Dedifferentiated amniotic fluid mesenchymal stem cell (primary cell): ENCODE results near the gene STUM.
A peak's percentile ranks its signal among the peaks of the same experiment; 100 is the strongest.

Experiments used
- DNase-seq: peaks from one replicate; pipeline ENCODE4 v3.0.0-alpha.2; 2016; ENCODE audit errors: extremely low spot score

Gene STUM

DNA sequence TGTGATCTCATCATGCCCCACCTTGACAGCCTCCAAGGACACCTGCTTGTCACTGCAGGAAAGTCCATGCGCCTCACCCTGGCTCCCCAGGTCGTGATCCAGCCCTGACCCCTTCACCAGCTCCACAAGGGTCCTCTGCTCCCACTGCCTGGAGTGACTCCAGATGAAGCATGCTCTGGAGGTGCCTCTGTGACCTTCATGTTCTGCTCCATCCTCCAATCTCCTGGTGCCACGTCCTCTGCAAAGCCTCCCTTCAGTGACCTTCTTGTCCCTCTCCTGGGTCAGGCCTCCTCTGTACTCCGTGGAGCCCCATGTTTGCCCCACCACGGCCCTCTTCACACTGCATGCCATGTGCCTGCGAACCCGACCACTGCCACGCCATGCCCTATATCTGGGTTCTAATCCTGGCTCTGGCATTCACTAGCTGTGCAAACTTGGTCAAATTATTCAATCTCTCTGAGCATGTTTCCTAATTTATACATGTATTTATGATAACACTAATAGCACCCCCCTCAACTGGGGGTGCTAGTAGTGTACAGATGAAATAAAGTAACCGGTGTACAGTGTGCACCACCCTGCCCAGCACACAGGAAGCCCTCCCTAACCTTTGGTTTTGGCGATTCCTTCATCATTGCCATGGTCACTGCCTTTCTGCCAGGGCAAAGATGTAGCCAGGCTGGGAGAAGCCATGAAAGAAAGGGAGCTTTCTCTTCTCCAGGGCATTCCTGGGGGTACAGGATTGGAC is 77.4 kb downstream of the STUM start:
- no peak for DNase-seq

DNA sequence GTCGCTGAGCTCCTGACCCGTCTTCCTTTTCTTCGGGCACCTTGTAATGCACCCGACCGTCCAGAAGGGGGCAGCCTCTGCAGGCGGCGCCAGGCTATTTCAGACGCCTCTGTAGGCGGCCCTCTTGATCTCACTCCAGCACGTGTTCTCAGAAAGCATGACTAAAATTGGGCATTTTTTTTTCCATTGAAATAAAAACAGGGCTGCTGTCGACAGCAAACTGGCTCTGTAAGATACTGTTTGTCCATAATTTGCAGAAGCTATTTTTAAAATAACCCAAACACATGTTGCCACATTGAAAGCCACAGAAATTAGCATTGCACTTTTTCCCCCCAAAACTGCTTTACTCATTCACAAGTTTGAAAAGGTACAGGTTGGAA is 78.0 kb downstream of the STUM start:
- DNase-seq: peak; percentile 55

DNA sequence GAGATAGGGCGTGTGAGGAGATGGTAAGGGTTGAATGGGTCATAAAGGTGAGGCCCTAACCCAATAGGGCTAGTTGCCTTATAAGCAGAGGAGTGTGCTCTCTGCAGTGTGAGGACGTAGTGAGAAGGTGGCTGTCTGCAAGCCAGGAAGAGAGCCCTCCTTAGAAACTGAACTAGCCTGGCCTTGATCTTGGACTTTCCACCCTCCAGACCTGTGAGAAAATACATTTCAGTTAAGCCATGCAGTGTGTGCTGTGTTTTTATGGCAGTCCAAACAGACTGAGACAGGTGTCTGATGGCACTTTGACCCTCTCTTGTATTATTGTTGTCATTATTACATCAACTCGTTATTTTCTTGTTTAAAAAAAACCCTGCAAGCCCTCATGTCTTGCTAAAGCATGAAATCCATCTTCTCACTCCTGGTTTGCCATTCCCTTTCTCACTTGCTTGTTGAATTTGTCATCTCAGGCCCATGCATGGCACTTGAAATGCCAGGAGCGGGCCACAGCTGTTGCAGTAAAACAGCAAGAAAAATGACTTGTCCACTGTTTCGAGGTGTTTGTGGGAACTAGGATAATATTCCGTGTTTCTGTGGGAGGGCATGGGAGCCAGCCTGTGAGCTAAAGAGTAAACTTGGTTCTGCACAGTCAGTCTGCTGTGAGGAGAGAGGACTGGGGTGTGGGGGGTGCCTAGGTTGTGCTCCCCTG is 78.6 kb downstream of the STUM start:
- DNase-seq: no peak

DNA sequence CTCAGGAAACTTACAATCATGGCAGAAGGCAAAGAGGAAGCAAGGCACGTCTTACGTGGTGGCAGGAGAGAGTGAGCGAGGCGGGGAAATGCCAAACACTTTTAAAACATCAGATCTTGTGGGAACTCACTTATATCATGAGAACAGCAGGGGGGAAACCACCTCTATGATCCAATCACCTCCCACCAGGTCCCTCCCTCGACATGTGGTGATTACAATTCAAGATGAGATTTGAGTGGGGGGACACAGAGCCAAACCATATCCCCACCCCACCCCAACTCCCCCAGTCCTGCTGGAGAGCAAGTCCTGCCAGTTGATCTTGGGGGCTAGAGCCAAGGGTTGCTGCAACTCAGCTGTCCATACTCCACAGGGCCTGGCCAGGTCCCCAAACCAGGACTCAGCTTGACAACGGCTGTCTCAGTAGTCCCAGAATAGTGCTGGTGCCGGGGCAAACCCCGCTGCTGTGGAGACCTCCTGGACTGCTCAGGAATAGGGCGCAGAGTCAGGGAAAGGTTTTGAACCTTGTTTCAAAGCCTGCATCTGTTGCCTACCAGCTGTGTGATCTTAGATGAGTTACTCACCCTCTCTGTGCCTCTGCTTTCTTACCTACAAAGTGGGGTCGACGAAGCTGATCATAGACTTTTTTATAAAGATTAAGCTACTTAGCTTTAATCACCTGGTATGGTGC is 79.5 kb downstream of the STUM start:
- no peak for DNase-seq

DNA sequence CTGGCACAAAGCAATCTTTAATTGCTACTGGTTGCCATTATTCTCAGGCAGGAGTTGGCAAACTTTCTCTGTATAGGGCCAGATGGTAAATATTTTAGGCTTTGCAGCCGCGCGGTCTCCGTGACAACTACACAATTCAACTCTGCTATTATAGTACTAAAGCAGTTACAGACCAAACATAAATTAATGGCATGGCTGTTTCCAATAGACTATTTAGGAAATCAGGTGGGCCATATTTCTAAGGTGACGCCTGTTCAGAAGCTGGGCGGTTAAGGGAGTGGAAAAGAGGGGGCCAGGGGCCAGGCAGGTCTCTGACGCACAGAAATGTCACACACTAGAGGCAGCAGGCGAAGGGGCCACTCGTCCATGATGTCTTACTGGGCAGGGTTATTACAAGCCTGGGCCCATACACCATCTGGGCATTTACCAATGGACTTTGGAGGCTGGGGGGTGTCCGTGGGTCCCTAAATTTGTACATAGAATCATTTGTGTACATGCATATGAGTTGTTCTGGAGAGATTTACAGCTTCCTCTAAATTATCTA is 80.1 kb downstream of the STUM start:
- no peak for DNase-seq

DNA sequence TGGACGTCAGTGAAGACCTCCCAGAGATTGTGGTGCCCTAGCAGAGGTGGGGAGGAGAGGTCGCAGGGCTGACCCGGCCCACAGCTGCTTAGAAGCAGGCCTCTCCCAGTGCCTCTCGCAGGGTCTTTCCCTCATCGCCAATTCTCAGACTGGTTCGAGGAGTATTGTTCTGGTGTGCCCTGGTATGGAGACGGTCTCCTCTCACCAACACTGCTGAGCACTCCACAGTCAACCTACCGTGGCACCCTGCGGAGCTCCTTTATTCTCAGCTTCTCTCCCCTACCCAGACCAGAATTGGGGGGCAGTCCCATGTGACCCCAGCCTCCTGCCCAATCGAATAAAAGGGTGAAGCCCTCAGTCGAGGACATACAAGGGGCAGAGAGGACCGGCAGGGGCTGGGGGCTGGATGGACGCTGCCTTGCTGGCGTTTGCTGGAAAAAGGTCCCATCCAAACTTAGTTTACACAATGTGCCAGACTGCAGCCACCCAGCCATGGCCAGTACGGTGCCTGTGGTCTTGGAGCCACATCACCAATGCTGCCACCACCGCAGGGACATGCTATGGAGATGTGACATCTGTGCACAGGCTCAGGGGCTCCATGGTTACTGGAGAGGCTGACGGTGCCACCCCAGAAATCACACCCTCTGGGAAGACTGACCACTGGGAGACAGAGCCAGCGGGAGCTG is 80.8 kb downstream of the STUM start:
- DNase-seq: no peak

DNA sequence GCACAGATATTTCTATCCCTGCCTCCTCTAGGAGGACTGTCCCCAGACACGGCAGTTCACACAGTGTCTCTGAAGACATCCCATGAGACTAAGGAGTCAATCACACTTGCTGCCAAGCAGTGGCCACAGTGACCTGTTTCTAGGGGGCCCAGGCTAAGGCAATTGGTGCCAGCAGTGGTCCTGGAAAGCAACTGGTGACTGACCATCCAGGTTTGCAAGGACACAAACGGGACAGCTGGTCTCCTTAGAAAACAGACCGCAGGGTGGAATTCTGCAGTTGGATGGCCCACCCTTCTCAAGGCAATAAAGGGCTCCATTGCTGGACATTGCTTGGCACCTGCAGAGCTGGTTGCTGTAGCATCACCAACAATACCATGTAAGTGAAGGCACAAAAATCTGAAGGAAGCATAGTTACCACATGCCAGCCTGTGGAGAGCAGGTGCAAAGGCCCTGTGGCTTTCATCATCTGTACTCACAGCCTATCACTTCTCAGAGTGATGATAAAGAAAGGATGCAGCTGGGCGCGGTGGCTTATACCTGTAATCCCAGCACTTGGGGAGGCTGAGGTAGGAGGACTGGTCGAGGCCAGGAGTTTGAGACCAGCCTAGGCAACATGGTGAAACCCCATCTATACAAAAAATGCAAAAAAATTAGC is 81.5 kb downstream of the STUM start:
- no peak for DNase-seq

DNA sequence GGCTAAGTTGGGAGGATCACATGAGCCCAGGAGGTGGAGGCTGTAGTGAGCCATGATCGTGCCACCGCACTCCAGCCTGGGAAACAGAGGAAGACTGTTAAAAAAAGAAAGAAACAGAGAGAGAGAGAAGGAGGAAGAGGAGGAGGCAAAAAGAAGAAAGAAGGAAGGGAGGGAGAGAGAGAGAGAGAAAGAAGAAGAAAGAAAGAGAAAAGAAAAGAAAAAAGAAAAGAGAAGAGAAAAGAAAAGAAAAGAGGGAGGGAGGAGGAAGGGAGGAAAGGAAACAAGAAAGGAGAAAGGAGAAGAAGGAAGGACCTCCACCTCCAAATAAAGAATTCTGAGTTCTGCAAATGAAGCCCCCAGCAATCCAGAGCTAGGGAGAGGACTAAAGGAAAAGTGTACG is 82.0 kb downstream of the STUM start:
- no peak for DNase-seq

DNA sequence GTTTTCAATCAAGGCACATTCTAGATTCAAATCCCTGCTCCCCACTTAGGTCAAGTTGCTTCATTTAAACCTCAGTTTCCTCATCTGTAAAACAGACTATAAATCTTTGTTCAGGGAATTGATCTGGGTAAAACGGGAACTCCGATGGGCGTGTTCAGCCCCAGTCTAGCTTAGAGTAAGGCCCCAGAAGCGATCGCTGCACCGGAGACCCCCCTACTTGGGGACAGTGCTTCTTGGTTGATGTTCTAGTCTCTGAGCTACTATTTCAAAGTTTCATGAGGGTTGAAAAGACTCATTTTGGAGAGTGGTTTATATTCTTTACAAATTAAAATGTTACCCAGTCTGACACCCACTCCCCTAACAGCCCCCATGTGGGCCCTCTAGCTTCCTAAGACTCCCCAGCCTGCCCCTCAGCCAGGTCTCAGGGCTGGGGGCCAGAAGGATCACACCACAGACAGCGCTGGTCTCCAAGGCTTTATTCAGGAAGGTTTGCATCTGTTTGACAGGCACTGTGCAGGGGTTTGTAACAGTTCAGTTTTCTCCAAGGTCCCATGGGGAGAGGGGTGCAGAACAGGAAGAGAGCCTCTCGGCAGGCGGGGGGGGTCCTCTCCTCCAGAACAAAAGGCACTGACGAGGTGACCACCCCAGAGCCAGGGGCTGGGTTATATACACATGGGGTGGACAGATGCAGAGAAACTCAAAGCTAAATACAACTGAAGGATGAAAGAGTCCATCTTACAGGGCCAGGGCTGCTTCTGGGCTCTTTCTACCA is 82.9 kb downstream of the STUM start:
- DNase-seq: no peak

DNA sequence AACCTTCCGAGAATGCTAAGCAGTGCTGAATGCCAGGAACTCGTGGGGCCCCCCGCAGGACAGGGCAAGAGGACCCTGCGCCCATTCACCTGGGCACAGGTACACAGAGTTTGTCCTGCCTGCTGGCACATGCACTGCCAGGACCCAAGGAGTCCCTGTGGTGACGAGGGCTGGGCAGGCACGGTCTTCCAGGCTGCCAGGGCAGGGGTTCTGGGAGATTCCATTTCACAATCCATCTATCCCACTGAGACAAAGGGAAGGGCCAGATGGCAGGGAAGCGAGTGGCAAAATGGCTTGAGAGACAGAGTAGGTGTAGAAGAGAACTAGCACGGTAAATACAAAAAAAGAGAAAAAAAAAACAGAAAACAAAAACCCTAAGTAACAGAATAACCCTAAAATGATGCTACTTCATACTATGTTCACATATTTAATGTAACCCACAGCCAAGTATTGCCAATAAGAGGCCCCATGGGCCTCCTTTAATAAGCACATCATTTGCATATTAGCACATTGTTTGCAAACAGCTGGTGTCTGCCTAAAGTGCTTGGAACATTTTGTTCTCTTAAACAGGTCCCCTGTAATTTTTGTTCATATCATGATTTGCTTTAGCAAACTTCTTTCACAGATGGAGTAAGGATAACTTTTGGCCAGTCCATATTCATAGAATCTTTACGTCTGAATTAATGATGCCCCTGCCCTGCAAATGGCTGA is 83.8 kb downstream of the STUM start:
- no peak for DNase-seq

DNA sequence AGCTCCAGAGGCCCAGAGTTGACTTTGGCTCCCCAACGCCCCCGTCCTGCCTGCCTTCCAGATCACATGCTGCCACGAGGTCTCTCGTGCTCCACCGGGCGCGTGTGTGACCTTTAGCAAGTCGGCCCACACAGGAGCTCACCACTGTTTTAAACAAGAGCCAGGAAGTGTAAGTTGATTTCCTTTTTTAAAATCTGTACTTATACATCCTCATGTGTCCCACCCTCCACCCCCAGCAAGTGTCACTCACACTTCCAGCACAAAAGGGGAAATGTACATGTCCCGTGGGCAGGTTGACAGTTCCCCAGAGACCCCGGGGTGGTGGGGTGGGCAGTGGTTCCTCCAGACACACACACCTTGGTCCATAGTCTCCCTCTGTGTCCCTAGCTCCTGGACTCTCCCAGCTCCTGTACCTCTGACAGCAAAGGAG is 84.4 kb downstream of the STUM start:
- DNase-seq: no peak

DNA sequence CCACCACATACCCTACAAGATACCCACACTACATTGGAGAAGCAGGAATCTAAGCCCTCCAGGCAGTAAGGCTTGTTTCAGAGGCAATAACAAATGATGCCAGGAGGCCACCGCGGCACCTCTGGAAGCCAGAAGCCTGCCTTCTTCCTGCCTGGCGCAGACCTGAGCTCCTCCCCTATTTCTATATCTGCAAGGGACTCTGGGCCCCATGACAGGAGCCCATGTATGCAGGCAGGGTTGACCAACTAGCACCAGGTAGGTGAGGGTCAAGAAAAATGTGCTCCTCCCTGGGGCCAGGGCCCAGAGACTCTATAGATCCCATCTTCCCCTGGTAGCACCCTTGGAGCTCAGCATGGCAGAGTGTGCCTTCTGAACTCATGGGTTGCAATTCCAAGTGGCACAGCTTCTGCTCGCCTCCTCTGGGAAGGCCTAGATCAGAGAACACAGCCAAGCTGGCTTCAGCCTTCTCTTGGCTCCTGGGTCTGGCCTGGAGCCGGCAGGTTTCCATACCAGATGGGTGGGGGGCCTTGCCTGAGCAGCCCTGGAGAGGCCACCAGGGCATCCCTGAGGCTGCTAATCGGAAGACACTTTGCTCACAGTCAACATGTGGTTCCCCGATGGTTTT is 85.1 kb downstream of the STUM start:
- no peak for DNase-seq

DNA sequence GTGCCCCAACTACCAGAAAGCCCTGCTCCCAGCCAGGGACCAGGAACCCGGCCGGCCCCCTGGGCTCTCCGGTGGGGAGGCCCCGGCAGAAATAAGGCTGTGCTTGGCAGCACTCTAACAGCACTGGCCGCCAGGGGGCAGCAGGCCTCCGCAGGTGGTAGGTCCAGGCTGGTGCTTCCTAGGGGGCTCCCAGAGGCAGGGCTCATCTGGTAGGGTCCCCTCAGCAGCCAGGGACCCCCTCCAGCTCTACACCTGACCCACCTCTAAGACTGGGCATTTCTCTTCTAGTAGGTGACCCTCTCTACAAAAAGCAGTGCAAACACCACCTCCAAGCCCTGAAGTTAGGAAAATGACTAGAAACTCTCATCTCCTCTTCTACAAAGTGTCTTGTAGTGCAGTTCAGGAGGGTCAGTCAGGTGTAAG is 85.6 kb downstream of the STUM start:
- peak; percentile 47 for DNase-seq

DNA sequence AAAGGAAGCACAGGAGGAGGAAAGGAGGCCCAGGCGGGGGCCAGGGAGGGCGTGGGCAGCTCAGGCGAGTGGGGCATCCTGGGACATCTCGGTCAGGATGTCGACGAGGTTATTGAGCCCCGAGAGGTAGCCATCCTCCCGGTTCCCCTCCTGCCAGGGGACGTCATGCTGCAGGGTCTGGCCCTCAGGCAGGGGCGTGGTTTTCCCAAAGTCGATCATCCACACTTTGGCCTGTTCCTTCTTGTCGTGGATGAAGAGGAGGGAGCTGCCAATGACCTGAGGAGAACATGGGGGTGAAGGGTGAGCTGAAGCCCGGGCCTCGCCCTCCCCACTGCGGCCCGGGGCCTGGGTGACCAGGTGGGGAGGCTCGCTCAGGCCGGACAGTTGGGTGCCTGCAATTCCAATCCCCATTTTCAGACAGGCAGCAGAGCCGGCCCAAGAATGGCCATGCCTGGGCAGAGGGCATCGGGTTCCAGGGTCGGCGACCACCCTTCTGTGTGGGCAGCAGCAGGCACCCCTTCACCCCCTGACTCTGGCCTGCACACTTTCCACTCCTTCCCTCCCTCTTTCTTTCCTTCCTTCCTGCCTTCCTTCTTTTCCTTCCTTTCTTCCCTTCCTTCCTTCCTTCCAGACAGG is 86.2 kb downstream of the STUM start:
- no peak for DNase-seq

DNA sequence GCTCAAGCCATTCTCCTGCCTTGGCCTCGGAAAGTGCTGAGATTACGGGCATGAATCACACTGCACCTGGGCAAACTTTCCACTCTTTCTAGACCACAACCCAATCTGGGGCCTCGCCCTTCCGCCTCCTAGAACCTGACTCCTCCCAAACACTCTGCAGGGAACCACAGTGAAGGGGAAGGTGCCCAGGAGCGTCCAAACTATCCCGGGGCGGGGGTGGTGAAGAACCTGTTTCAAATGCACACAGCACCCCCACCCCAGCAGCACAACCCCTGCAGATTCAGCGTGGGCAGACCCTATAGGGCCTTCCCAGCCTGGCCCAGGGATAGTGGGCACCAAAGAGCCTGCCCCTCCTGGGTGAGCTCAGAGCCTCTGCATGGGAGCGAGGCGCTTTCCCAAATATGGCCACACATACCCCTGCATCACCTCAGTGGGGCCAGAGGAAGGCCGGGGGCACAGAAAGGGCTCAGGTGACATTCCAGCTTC is 86.9 kb downstream of the STUM start:
- DNase-seq: no peak

DNA sequence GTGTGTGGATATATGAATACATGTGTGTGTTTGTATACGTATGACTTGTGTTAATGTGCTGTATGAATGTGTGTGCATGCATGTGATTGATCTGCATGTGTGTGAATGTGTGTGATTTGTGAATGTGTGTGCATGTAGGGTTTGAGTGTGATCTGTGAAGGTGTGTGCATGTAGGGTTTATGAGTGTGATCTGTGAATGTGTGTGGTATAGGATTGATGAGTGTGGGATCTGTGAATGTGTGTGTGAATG is 88.2 kb downstream of the STUM start:
- no peak for DNase-seq

DNA sequence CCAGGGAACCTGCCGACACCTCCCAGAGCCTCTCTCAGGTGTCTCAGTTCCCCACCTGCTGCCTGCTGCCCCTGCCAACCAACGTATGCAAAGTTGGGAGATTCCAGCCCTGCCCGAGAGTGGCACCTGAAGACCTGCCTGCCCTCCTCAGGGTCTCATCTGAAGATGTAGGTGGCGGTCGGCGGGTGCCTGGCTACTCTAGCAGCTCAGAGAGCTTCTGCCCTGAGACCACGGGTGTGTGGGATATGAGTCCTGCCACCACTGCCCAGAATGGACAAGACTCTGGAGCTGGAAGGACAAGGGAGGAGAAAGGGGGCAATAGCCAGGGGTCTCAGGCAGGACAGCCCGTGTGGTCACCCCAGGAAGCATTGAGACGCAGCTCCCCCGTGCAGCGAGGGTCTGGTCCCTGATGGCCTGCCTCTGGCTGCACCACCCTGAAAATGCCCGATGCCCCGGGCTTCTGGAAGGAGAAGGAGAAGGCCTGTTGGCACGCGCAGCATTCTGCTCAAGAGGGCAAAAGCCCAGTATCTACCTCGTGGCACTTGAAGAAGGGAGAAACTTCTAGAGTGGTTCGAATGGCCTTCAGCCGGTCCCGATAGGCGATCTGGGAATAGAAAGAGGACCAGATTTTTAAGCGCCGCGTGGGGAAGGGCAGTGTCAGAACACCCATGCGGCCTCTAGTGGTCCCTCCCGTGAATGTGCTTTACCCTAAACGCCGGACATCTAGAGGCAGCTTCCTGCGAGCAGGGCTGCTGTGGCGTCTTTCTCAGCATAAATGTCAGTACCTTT is 88.8 kb downstream of the STUM start:
- no peak for DNase-seq

DNA sequence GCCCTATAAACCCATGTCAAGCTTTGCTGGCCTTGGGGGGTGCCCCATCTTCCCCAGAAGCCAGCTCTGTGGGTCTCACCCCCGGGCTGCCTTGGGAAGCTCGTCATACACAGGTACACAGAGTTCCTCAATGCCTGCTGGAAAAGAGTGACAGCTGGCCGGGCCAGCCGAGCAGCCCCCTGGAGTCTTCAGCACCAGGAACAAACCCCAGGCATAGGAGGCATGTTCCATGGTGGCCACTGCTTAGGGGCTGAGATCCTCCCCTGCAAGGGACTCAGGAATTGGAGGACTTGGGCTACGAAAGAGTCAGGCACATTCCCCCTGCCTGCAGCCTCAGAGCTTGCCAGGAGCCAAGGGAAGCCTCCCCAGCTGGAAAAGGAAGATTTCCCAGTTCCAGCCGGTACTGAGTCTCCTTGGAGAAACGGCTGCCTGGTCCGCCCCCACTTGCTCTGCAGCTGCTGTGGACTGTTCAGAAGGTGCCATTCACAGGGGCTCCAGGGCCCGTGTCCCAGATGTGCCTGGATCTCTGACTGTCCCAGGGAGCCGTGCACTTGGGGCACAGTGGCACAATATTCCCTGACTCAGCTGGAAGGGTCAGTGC is 89.5 kb downstream of the STUM start:
- DNase-seq: no peak
